Mesenchymal stem cell (in vitro differentiated cells and primary cell): ENCODE measurements around the gene PKP3.
A peak's percentile ranks its signal among the peaks of the same experiment; 100 is the strongest.

Experiments
- DNase-seq: peaks from one replicate; pipeline ENCODE4 v3.0.0-alpha.2; 2013
- H2AFZ ChIP-seq: one replicate; pipeline ENCODE4 v1.6.1; 2013; ENCODE audit warnings: low read depth, mild to moderate bottlenecking, control low read depth, inconsistent platforms, low read length, moderate library complexity
- H2AK5ac ChIP-seq: 2 replicates; pipeline ENCODE4 v1.6.1; 2013; ENCODE audit warnings: low read length, moderate library complexity, mild to moderate bottlenecking, inconsistent platforms; ENCODE audit not compliant: severe bottlenecking
- H2BK120ac ChIP-seq: one replicate; pipeline ENCODE4 v1.6.1; 2013; ENCODE audit warnings: low read depth, mild to moderate bottlenecking, inconsistent platforms, low read length, moderate library complexity
- H2BK12ac ChIP-seq, 2 experiments: one replicate each; pipeline ENCODE4 v1.6.1; 2013; ENCODE audit warnings: inconsistent platforms in 2 of 2, low read length in 2 of 2, mild to moderate bottlenecking in 2 of 2, moderate library complexity in 2 of 2, control low read depth in 1 of 2
- H2BK15ac ChIP-seq: one replicate; pipeline ENCODE4 v1.6.1; 2013; ENCODE audit warnings: mild to moderate bottlenecking, low read depth, inconsistent platforms; ENCODE audit not compliant: poor library complexity, severe bottlenecking
- H2BK5ac ChIP-seq: 2 replicates; pipeline ENCODE4 v1.6.1; 2013; ENCODE audit warnings: low read depth, mild to moderate bottlenecking, low read length, control low read depth, inconsistent platforms; ENCODE audit not compliant: poor library complexity, severe bottlenecking
- H3K14ac ChIP-seq, 2 experiments: one replicate each; pipeline ENCODE4 v1.6.1; 2013; ENCODE audit warnings: inconsistent platforms in 2 of 2, low read length in 2 of 2, control low read depth in 1 of 2, mild to moderate bottlenecking in 1 of 2, moderate library complexity in 1 of 2
- H3K18ac ChIP-seq, 2 experiments: one replicate each; pipeline ENCODE4 v1.6.1; 2013; ENCODE audit warnings: inconsistent platforms in 2 of 2, low read length in 2 of 2, control low read depth in 1 of 2, low read depth in 1 of 2, mild to moderate bottlenecking in 1 of 2
- H3K23ac ChIP-seq, 2 experiments: one replicate each; pipeline ENCODE4 v1.6.1; 2013; ENCODE audit warnings: inconsistent platforms in 2 of 2, low read length in 2 of 2, mild to moderate bottlenecking in 2 of 2, moderate library complexity in 2 of 2, control low read depth in 1 of 2
- H3K27ac ChIP-seq: 2 replicates; pipeline ENCODE4 v1.5.1; 2013; ENCODE audit warnings: mild to moderate bottlenecking, moderate library complexity, low read length, control low read depth, inconsistent platforms; ENCODE audit not compliant: poor library complexity, severe bottlenecking
- H3K27me3 ChIP-seq, 2 experiments: 2 replicates each; pipeline versions ENCODE4 v1.6.1 to v1.7.0; 2013; ENCODE audit warnings: low read length in 2 of 2, mild to moderate bottlenecking in 2 of 2, moderate library complexity in 2 of 2, control low read depth in 1 of 2, inconsistent platforms in 1 of 2; ENCODE audit not compliant: control insufficient read depth in 1 of 2, insufficient read depth in 1 of 2
- H3K36me3 ChIP-seq, 2 experiments: 2 replicates each; pipeline versions ENCODE4 v1.6.1 to v1.7.0; 2013; ENCODE audit warnings: low read length in 2 of 2, control low read depth in 1 of 2, inconsistent platforms in 1 of 2, low read depth in 1 of 2, mild to moderate bottlenecking in 1 of 2; ENCODE audit not compliant: insufficient read depth in 2 of 2, control insufficient read depth in 1 of 2
- H3K4ac ChIP-seq, 2 experiments: one replicate each; pipeline ENCODE4 v1.6.1; 2013; ENCODE audit warnings: inconsistent platforms in 2 of 2, low read length in 2 of 2, mild to moderate bottlenecking in 2 of 2, moderate library complexity in 2 of 2, control low read depth in 1 of 2, low read depth in 1 of 2
- H3K4me1 ChIP-seq: 2 replicates; pipeline ENCODE4 v1.6.1; 2013; ENCODE audit warnings: low read depth, low read length, control low read depth; ENCODE audit not compliant: control insufficient read depth, insufficient read depth
- H3K4me2 ChIP-seq: 2 replicates; pipeline ENCODE4 v1.6.1; 2013; ENCODE audit warnings: low read length, mild to moderate bottlenecking, inconsistent platforms; ENCODE audit not compliant: poor library complexity, severe bottlenecking
- H3K4me3 ChIP-seq, 2 experiments: 2 replicates each; pipeline versions ENCODE4 v1.5.1 to v1.7.0; 2013; ENCODE audit warnings: low read length in 2 of 2, mild to moderate bottlenecking in 2 of 2, control low read depth in 1 of 2, low read depth in 1 of 2; ENCODE audit not compliant: insufficient read depth in 1 of 2
- H3K79me1 ChIP-seq: replicated peaks from 2 replicates; pipeline ENCODE4 v1.6.1; 2013; ENCODE audit warnings: mild to moderate bottlenecking, control low read depth, low read length, inconsistent platforms; ENCODE audit not compliant: poor library complexity, severe bottlenecking
- H3K9ac ChIP-seq: 2 replicates; pipeline ENCODE4 v1.7.0; 2013; ENCODE audit warnings: mild to moderate bottlenecking, low read length, moderate library complexity
- H3K9me3 ChIP-seq: 2 replicates; pipeline ENCODE4 v1.7.0; 2013; ENCODE audit warnings: mild to moderate bottlenecking, low read length; ENCODE audit not compliant: control insufficient read depth
- H4K8ac ChIP-seq: one replicate; pipeline ENCODE4 v1.6.1; 2013; ENCODE audit warnings: inconsistent platforms, mild to moderate bottlenecking, low read length, moderate library complexity
- H4K91ac ChIP-seq: one replicate; pipeline ENCODE4 v1.6.1; 2013; ENCODE audit warnings: mild to moderate bottlenecking, low read length, inconsistent platforms
- WGBS: methylation state at CpG from one replicate; pipeline ENCODE4 v1.1.7; 2013; ENCODE audit warnings: mixed read lengths; 5-methylcytosine and 5-hydroxymethylcytosine counted together

PKP3 gene

GRCh38 chr11:439315-440064 lies 45.5 kb downstream of the PKP3 start:
- Histone ChIP-seq H2BK120ac (no peak overlapping the region), H3K18ac (no peak overlapping the region), H3K27ac (no peak overlapping the region), H3K9ac (no peak overlapping the region), H2BK15ac (no peak overlapping the region), H2BK12ac (no peak overlapping the region), H3K4me3 (no peak overlapping the region), H3K27me3 (peaks cover 0 to 50% of the 10 kb centered on the region in 2 experiments), H2BK5ac (no peak overlapping the region), H3K9me3 (no peaks in the 10 kb centered on the region), H3K4ac (no peak overlapping the region), H3K36me3 (no peaks in the 10 kb centered on the region), H2AFZ (no peak overlapping the region), H2AK5ac (no peak overlapping the region), H4K91ac (peak overlapping the region; percentile 30), H3K14ac (no peak overlapping the region), H3K4me2 (no peak overlapping the region), H3K4me1 (peaks cover 25% of the 10 kb centered on the region), H4K8ac (no peak overlapping the region), H3K23ac (no peak overlapping the region), H3K79me1 (no peaks in the 10 kb centered on the region)
- DNase-seq = no peak
- whole genome bisulfite sequencing = 91% methylated on average over 23 of the region's 23 CpGs

DNA sequence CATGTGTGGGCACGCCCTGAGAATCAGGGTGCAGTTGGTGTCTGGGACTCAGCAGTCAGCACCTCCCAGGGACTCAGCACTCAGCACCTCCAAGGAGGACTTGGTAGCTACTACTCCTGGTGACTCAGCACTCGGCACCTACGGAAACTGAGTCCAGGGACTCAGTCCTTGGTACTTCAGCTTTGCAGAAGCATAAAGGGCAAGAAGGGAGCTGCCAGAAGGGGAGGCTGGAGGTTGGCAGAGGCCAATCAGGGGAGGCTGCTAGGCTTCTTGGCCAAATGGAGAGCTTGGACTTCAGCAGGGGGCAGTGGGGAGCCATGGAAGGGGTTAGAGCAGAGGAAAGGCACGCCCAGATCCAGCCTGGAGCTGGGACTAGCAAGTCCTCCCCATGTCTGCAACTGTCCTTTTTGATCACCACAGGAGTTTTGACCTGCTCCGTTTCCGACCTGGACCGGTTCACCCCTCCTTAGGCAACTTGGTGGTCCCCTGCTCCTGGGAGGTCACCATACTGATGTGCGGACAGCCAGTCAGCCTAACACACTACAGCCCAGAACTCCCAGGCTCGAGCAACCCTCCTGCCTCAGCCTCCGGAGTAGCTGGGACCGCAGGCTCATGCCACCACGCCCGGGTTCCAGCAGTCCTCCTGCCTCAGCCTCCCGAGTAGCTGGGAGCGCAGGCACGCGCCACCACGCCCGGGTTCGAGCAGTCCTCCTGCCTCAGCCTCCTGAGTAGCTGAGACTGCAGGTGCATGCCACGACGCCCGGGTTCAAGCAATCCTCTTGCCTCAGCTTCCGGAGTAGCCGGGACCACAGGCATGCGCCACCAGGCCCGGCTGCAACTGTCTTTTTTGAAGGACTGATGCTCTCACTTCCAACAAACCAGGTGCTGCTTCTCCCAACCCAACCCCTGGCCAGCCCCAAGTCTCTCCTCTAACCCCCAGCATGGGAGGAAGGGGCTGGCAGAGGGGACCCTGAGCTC lies 46.3 kb downstream of the PKP3 start:
- peak overlapping the region; percentile 30 for H4K91ac ChIP-seq
- H3K9ac ChIP-seq = no peak overlapping the region
- H3K23ac ChIP-seq = no peak overlapping the region
- H2AK5ac ChIP-seq = no peak overlapping the region
- no peak overlapping the region for H2BK12ac ChIP-seq
- no peak overlapping the region for H3K18ac ChIP-seq
- no peaks in the 10 kb centered on the region for H3K9me3 ChIP-seq
- no peak overlapping the region for H3K4ac ChIP-seq
- no peak overlapping the region for H3K27ac ChIP-seq
- no peak for DNase-seq
- no peak overlapping the region for H2AFZ ChIP-seq
- H4K8ac ChIP-seq = no peak overlapping the region
- no peak overlapping the region for H3K4me2 ChIP-seq
- H3K4me3 ChIP-seq = no peak overlapping the region
- no peak overlapping the region for H2BK5ac ChIP-seq
- no peak overlapping the region for H3K14ac ChIP-seq
- H3K36me3 ChIP-seq = no peaks in the 10 kb centered on the region
- H2BK15ac ChIP-seq = no peak overlapping the region
- peaks cover 26% of the 10 kb centered on the region for H3K4me1 ChIP-seq
- H3K79me1 ChIP-seq = no peaks in the 10 kb centered on the region
- H3K27me3 ChIP-seq = peaks cover 0 to 44% of the 10 kb centered on the region in 2 experiments
- H2BK120ac ChIP-seq = no peak overlapping the region
- WGBS = 93% methylated on average over 27 of the region's 27 CpGs

DNA sequence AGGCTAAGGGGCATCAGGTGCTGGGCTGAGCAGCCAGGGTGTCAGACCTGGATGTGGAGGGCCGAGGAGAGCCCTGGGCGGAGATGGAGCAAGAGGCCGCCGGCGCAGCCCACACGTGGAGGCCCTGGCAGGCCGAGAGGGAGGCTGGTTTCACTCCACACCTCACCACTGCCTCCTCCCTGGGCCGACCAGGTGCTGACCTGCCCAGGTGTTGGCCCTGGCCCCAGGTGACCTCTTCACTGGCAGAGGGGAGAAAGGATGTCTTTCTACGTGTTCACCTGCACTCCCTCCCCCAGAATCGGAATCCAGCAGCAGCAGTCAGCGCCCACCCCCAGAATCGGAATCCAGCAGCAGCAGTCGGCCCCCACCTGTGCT lies 47.0 kb downstream of the PKP3 start:
- H3K27me3 ChIP-seq = peaks cover 0 to 44% of the 10 kb centered on the region in 2 experiments
- H2AK5ac ChIP-seq = no peak overlapping the region
- no peaks in the 10 kb centered on the region for H3K79me1 ChIP-seq
- no peaks in the 10 kb centered on the region for H3K9me3 ChIP-seq
- no peak overlapping the region for H4K91ac ChIP-seq
- H2BK5ac ChIP-seq = no peak overlapping the region
- H3K14ac ChIP-seq = no peak overlapping the region
- no peak overlapping the region for H2AFZ ChIP-seq
- H2BK15ac ChIP-seq = no peak overlapping the region
- H3K4me2 ChIP-seq = no peak overlapping the region
- DNase-seq = no peak
- no peak overlapping the region for H3K18ac ChIP-seq
- H3K23ac ChIP-seq = no peak overlapping the region
- H2BK120ac ChIP-seq = no peak overlapping the region
- H3K4ac ChIP-seq = no peak overlapping the region
- WGBS = 80% methylated on average over 12 of the region's 13 CpGs
- no peak overlapping the region for H3K27ac ChIP-seq
- H3K4me3 ChIP-seq = no peak overlapping the region
- no peak overlapping the region for H4K8ac ChIP-seq
- no peaks in the 10 kb centered on the region for H3K36me3 ChIP-seq
- H3K9ac ChIP-seq = no peak overlapping the region
- peaks cover 26% of the 10 kb centered on the region for H3K4me1 ChIP-seq
- no peak overlapping the region for H2BK12ac ChIP-seq
